Cardiac muscle cell (in vitro differentiated cells and primary cell): ENCODE data around the gene POLG. TPM values are rescaled to one million over a fixed set of nuclear protein-coding genes. Genes with fewer than 3 reads are reported as not detected.

Experiments used
- DNase-seq, 2 donors: peaks; one replicate each; pipeline versions ENCODE4 v3.0.0 to v3.0.0-alpha.2; 2010 to 2017; ENCODE audit warnings: low read depth in 1 of 2, low spot score in 1 of 2
- H3K27ac ChIP-seq: fragments of 200-600 bp; sonication (generic); 2 replicates; pipeline ENCODE4 v1.5.1; 2016
- H3K27me3 ChIP-seq: fragments of 200-600 bp; sonication (generic); 2 replicates; pipeline ENCODE4 v1.6.0; 2016; ENCODE audit warnings: control low read depth
- H3K36me3 ChIP-seq: fragments of 200-600 bp; sonication (generic); 2 replicates; pipeline ENCODE4 v1.5.1; 2016; ENCODE audit warnings: control low read depth
- H3K4me1 ChIP-seq: fragments of 200-600 bp; sonication (generic); 2 replicates; pipeline ENCODE4 v1.8.1; 2017; ENCODE audit warnings: low read depth, mild to moderate bottlenecking, mixed run types
- H3K4me3 ChIP-seq: fragments of 200-600 bp; sonication (generic); 2 replicates; pipeline ENCODE4 v1.5.1; 2016; ENCODE audit warnings: mild to moderate bottlenecking
- H3K9me3 ChIP-seq: fragments of 200-600 bp; sonication (generic); 2 replicates; pipeline ENCODE4 v1.5.1; 2017; ENCODE audit warnings: low read depth, mild to moderate bottlenecking, control low read depth
- polyA plus RNA-seq: library from polyadenylated mRNA; unstranded; fragments of >200 nt; fragmentation: Nextera tagmentation; extraction: Ambion mirVana; gene quantifications from 2 replicates; pipeline ENCODE4 v1.2.1, GENCODE V29; 2016
- total RNA-seq: library from RNA; depleted of rRNA; stranded (reverse); fragments of >200 nt; gene quantifications from 2 replicates; pipeline ENCODE4 v1.2.3, GENCODE V29; 2016
- TF ChIP-seq, protein P1 (sequence below): IDR thresholded peaks from 2 replicates; pipeline ENCODE4 v1.5.1; 2012; ENCODE audit warnings: low read depth, mild to moderate bottlenecking, low read length

Gene POLG
- total and polyA plus RNA-seq, 2 experiments from 2014 or later, result 47.3 to 63.9 TPM

GRCh38 chr15:89322822-89323221 is 11.8 kb downstream of the POLG start:
- no peak overlapping the region for H3K4me3 ChIP-seq
- peaks cover 76% of the 10 kb centered on the region for H3K36me3 ChIP-seq
- H3K9me3 ChIP-seq, result no peaks in the 10 kb centered on the region
- TF ChIP-seq, protein P1, sequence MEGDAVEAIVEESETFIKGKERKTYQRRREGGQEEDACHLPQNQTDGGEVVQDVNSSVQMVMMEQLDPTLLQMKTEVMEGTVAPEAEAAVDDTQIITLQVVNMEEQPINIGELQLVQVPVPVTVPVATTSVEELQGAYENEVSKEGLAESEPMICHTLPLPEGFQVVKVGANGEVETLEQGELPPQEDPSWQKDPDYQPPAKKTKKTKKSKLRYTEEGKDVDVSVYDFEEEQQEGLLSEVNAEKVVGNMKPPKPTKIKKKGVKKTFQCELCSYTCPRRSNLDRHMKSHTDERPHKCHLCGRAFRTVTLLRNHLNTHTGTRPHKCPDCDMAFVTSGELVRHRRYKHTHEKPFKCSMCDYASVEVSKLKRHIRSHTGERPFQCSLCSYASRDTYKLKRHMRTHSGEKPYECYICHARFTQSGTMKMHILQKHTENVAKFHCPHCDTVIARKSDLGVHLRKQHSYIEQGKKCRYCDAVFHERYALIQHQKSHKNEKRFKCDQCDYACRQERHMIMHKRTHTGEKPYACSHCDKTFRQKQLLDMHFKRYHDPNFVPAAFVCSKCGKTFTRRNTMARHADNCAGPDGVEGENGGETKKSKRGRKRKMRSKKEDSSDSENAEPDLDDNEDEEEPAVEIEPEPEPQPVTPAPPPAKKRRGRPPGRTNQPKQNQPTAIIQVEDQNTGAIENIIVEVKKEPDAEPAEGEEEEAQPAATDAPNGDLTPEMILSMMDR, result no peak
- H3K4me1 ChIP-seq, result no peaks in the 10 kb centered on the region
- no peak overlapping the region for H3K27ac ChIP-seq
- H3K27me3 ChIP-seq, result no peaks in the 10 kb centered on the region
- DNase-seq, result no peak

GRCh38 chr15:89321521-89322410 is 12.9 kb downstream of the POLG start:
- Histone ChIP-seq H3K9me3 (no peaks in the 10 kb centered on the region), H3K4me3 (no peak overlapping the region), H3K27ac (no peak overlapping the region), H3K4me1 (no peaks in the 10 kb centered on the region), H3K27me3 (no peaks in the 10 kb centered on the region), H3K36me3 (peaks cover 72% of the 10 kb centered on the region)
- TF ChIP-seq, protein P1, result no peak
- no peak for DNase-seq

DNA sequence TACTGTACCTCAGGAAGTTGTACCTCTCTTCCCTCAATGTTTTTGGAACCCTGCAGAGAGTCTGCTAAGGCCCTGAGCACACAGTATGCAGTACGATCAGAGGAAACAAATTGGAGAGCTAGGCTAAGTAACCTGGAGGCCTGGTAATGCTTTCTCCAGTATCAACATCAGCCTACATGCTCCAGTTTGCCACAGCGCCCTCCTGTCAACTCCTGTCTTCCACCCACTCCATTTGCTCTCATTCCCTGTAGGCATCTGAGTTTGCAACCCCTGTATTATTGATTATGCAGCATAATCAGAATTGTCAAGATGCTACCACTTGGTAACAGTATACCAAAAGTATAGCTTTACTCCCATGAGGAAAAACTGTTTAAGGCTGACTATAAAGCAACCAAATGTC is 14.4 kb downstream of the POLG start:
- Histone ChIP-seq H3K9me3 (no peaks in the 10 kb centered on the region), H3K36me3 (peaks cover 71% of the 10 kb centered on the region), H3K27ac (no peak overlapping the region), H3K4me1 (no peaks in the 10 kb centered on the region), H3K4me3 (no peak overlapping the region), H3K27me3 (no peaks in the 10 kb centered on the region)
- TF ChIP-seq, protein P1, result no peak
- no peak for DNase-seq

DNA sequence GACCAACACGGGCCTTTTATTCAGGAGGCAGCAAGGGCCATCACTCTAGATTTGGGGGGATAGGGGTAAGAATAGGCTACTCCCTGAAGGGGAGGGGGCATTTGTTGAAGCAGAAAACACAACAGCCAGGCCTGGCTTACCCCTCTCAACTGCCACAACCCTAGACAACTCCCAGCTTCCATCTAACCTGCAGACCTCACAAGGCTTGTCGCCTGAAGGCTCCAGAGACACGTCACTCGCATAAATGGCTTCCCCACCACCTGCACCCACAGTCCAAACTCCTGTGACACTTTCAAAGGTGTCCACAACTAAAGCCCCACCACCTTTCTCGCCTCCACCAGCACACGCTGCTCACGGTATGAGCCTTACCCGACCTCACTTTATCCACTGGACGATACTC is 14.9 kb downstream of the POLG start:
- TF ChIP-seq, protein P1, result no peak
- H3K27ac ChIP-seq, result no peak overlapping the region
- H3K9me3 ChIP-seq, result no peaks in the 10 kb centered on the region
- DNase-seq, result no peak
- H3K36me3 ChIP-seq, result peaks cover 70% of the 10 kb centered on the region
- H3K27me3 ChIP-seq, result no peaks in the 10 kb centered on the region
- H3K4me3 ChIP-seq, result no peak overlapping the region
- no peaks in the 10 kb centered on the region for H3K4me1 ChIP-seq

- Histone ChIP-seq H3K36me3 (peaks cover 51% of the 10 kb centered on the region), H3K27me3 (no peaks in the 10 kb centered on the region), H3K9me3 (no peaks in the 10 kb centered on the region), H3K4me3 (no peak overlapping the region), H3K27ac (no peak overlapping the region), H3K4me1 (no peaks in the 10 kb centered on the region)
- TF ChIP-seq, protein P1, result no peak
- no peak for DNase-seq
These were observed 17.4 kb downstream of the POLG start for GRCh38 chr15:89317186-89317720.
